Heart left ventricle (tissue), 16 donors: ENCODE measurements around the gene PTPRN2. TPM values are rescaled to one million over a fixed set of nuclear protein-coding genes. Genes with fewer than 3 reads are reported as not detected.

Source experiments
- ATAC-seq, 4 donors: fragments of 200-7000 bp; cut with Tn5 transposase; one replicate each; pipeline ENCODE4 v1.9.1; 2020 to 2022; ENCODE audit warnings: moderate library complexity in 4 of 4, mild to moderate bottlenecking in 3 of 4, moderate number of reproducible peaks in 1 of 4
- DNase-seq, 5 donors: peaks; one replicate each; pipeline ENCODE4 v3.0.0-alpha.2; 2020
- H3K27ac ChIP-seq, 12 donors: fragments of 200-600 bp; sonication (generic) in 4 of 12; one replicate each; pipeline versions ENCODE4 v1.5.0 to v1.8.0; 2016 to 2022; ENCODE audit warnings: mild to moderate bottlenecking in 2 of 12
- H3K27me3 ChIP-seq, 9 donors: fragments of 200-600 bp; sonication (generic) in 2 of 9; one replicate each; pipeline versions ENCODE4 v1.5.1 to v1.8.0; 2016 to 2022; ENCODE audit warnings: mild to moderate bottlenecking in 3 of 9
- H3K36me3 ChIP-seq, 9 donors: fragments of 200-600 bp; sonication (generic) in 2 of 9; one replicate each; pipeline versions ENCODE4 v1.5.0 to v1.8.0; 2018 to 2022; ENCODE audit warnings: mild to moderate bottlenecking in 2 of 9
- H3K4me1 ChIP-seq, 12 donors: fragments of 200-600 bp; sonication (generic) in 4 of 12; one replicate each; pipeline versions ENCODE4 v1.5.0 to v1.8.0; 2016 to 2022; ENCODE audit warnings: mild to moderate bottlenecking in 3 of 12
- H3K4me3 ChIP-seq, 12 donors: fragments of 200-600 bp; sonication (generic) in 4 of 12; one replicate each; pipeline versions ENCODE4 v1.5.0 to v1.8.0; 2017 to 2022; ENCODE audit warnings: mild to moderate bottlenecking in 9 of 12, moderate library complexity in 4 of 12
- H3K9me3 ChIP-seq, 12 donors: fragments of 200-600 bp; sonication (generic) in 4 of 12; one replicate each; pipeline versions ENCODE4 v1.5.0 to v1.8.0; 2016 to 2022; ENCODE audit warnings: mild to moderate bottlenecking in 1 of 12
- CTCF ChIP-seq, 12 donors: fragments of 200-600 bp; sonication (generic) in 4 of 12; IDR thresholded peaks; one replicate each; pipeline versions ENCODE4 v1.5.0 to v1.8.0; 2018 to 2022; ENCODE audit warnings: antibody characterized with exemption in 12 of 12, mild to moderate bottlenecking in 5 of 12
- POLR2A ChIP-seq, 2 donors: fragments of 450-650 bp; IDR thresholded peaks; one replicate each; pipeline ENCODE4 v1.6.1; 2017; ENCODE audit warnings: antibody characterized with exemption in 2 of 2, mild to moderate bottlenecking in 2 of 2, moderate library complexity in 2 of 2
- WGBS, 4 donors: extraction: QIAGEN DNeasy Blood & Tissue Kit in 2 of 4; methylation state at CpG; one replicate each; pipeline versions ENCODE4 v1.1.5 to v1.1.7; 2013 to 2018; 5-methylcytosine and 5-hydroxymethylcytosine counted together
- intact Hi-C, 10 donors: fragments of 100-400 bp; cut with DNase I; formaldehyde crosslinking; loops; one replicate each; pipeline versions ENCODE4 v1.11.1 to v1.14.2; 2022
- polyA plus RNA-seq, 2 donors: library from polyadenylated mRNA; stranded (reverse); fragments of 200-250 nt; gene quantifications; one replicate each; pipeline ENCODE4 v1.2.3, GENCODE V29; 2013
- total RNA-seq, 9 donors: library from RNA; depleted of rRNA in 2 of 9; stranded (reverse); fragments of >200 nt in 2 of 9; fragmentation: NEBNext Ultra II Directional in 3 of 9; extraction: Animal tissue kit (Norgen Biotek cat#: 25700) in 3 of 9; gene quantifications; one replicate each; pipeline versions ENCODE4 v1.1.0 to v1.2.4, GENCODE V29; 2016 to 2023
- donor health status: ischemic (EF 13 %, LVEDD 7.1; RV severe dilation, severe dysfunction).
- donor health status: healthy with polysubstance abuse.
- donor health status: DM: no; HTN: yes; CAD: no.
- donor health status: DM: no; HTN: no; CAD: no.
- donor health status: ischemic (EF 25% LVEDD 6.9; RV normal size, moderate dysfunction).
- donor health status: ischemic (EF 25% LVEDD 5.7; RV mildly dilated, moderate dysfunction).
- donor health status: healthy.
- donor health status: DM: yes; HTN: yes; CAD: no.
- donor health status: ischemic (EF 35%, LVEDD 5.7; RV mildly dilated, moderate dysfunction).
- donor health status: nonischemic (EF 11% LVEDD 7.7; RV severe dilation, severe dysfunction).
- donor health status: DM: yes; HTN: yes; CAD: no.
- donor health status: PGD.
- donor health status: ischemic (EF 29% LVEDD 5.4; RV normal size, mild dysfunction).
- donor health status: nonischemic (EF 23%, LVEDD 6.1; RV moderate dilation, normal function).

Gene PTPRN2
- total and polyA plus RNA-seq, 11 donors, result 0.61 to 2.3 (median 1.3) TPM

GRCh38 chr7:158463317-158463716, 124.3 kb downstream of the PTPRN2 start:
- Histone ChIP-seq H3K27ac (no peak overlapping the region), H3K36me3 (no peaks in the 10 kb centered on the region), H3K4me1 (no peaks in the 10 kb centered on the region), H3K27me3 (peaks cover 0 to 13% (median 5%) of the 10 kb centered on the region in 9 donors), H3K9me3 (no peaks in the 10 kb centered on the region), H3K4me3 (no peak overlapping the region)
- TF ChIP-seq POLR2A (IDR thresholded peaks at IDR 0.05), result no peak
- TF ChIP-seq CTCF (IDR thresholded peaks at IDR 0.05), result no peak
- 78 to 82% (median 80%) methylated on average over 4 of the region's 4 CpGs for WGBS, 4 donors
- intact Hi-C loops, result no loop called here
- no peak for DNase-seq
- ATAC-seq, result no peak

GRCh38 chr7:158461824-158462223, 125.8 kb downstream of the PTPRN2 start:
- 84 to 89% (median 86%) methylated on average over 11 of the region's 11 CpGs for WGBS, 4 donors
- DNase-seq (no peak), ATAC-seq (no peak)
- Histone ChIP-seq H3K36me3 (no peaks in the 10 kb centered on the region), H3K4me3 (no peak overlapping the region), H3K27me3 (peaks cover 0 to 5% (median 0%) of the 10 kb centered on the region in 9 donors), H3K9me3 (no peaks in the 10 kb centered on the region), H3K4me1 (no peaks in the 10 kb centered on the region), H3K27ac (no peak overlapping the region)
- TF ChIP-seq POLR2A (IDR thresholded peaks at IDR 0.05) (no peak), CTCF (IDR thresholded peaks at IDR 0.05) (no peak)
- intact Hi-C loops, result no loop called here

GRCh38 chr7:158460665-158461064, 127.0 kb downstream of the PTPRN2 start:
- TF ChIP-seq POLR2A (IDR thresholded peaks at IDR 0.05) (no peak), CTCF (IDR thresholded peaks at IDR 0.05) (no peak)
- 76 to 89% (median 80%) methylated on average over 6 of the region's 6 CpGs for WGBS, 4 donors
- ATAC-seq (no peak), DNase-seq (no peak)
- Histone ChIP-seq H3K36me3 (no peaks in the 10 kb centered on the region), H3K4me3 (no peak overlapping the region), H3K27me3 (no peaks in the 10 kb centered on the region), H3K27ac (no peak overlapping the region), H3K4me1 (no peaks in the 10 kb centered on the region), H3K9me3 (no peaks in the 10 kb centered on the region)
- intact Hi-C loops, result no loop called here

GRCh38 chr7:158458716-158459282, 128.8 kb downstream of the PTPRN2 start:
- 80 to 95% (median 88%) methylated on average over 10 to 13 of the region's 13 CpGs for WGBS, 4 donors
- ATAC-seq (peak in 1 of 4 donors; percentile 33), DNase-seq (no peak)
- H3K36me3 ChIP-seq, result no peaks in the 10 kb centered on the region
- intact Hi-C loops, result no loop called here
- H3K27me3 ChIP-seq, result no peaks in the 10 kb centered on the region
- no peaks in the 10 kb centered on the region for H3K9me3 ChIP-seq
- no peak overlapping the region for H3K4me3 ChIP-seq
- H3K27ac ChIP-seq, result no peak overlapping the region
- no peaks in the 10 kb centered on the region for H3K4me1 ChIP-seq
- TF ChIP-seq POLR2A (IDR thresholded peaks at IDR 0.05), result no peak
- no peak for TF ChIP-seq CTCF (IDR thresholded peaks at IDR 0.05)
